ENCODE data around the gene SDK2.

Gene SDK2

GRCh38 chr17:73641826-73642600, 2.2 kb downstream of the SDK2 start:
- Histone ChIP-seq H3K27ac (ENCODE audit: low read length) (no peak overlapping the region), H3K4me3 (ENCODE audit: low read length) (peak overlapping the region; percentile 81; the same call in 1 of the 2 replicates), H3K9me3 (ENCODE audit: insufficient read depth, low read depth, low read length) (no peaks in the 10 kb centered on the region), H3K36me3 (ENCODE audit: insufficient read depth, low read depth, low read length) (no peaks in the 10 kb centered on the region), H3K4me1 (ENCODE audit: insufficient read depth, low read length) (peaks cover 9% of the 10 kb centered on the region), H3K9ac (ENCODE audit: low read depth, low read length) (no peak overlapping the region), H3K27me3 (ENCODE audit: insufficient read depth, low read length) (peaks cover 56% of the 10 kb centered on the region)

DNA sequence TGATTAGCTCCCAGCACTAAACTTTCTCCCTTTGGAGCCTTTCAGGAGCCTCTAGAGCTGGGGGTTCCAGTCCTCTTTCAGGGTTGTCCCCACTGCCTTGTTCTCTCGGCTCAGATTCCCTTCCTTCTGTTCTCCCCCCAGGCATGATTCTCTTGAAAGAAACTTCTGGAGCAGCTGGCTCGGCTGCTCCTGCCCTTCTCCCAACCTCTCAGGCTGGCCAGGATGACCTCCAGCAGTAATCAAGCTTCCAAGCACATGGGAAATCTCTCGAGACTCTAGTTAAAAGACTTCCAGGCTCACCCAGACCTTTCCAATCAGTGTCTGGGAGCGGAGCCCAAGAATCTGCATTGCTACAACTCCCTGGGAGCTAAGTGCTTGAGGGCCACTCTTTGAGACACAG, 3.6 kb downstream of the SDK2 start:
- Histone ChIP-seq H3K9me3 (ENCODE audit: insufficient read depth, low read depth, low read length) (no peaks in the 10 kb centered on the region), H3K27me3 (ENCODE audit: insufficient read depth, low read length) (peaks cover 43% of the 10 kb centered on the region), H3K36me3 (ENCODE audit: insufficient read depth, low read depth, low read length) (no peaks in the 10 kb centered on the region), H3K9ac (ENCODE audit: low read depth, low read length) (no peak overlapping the region), H3K27ac (ENCODE audit: low read length) (no peak overlapping the region), H3K4me3 (ENCODE audit: low read length) (no peak overlapping the region), H3K4me1 (ENCODE audit: insufficient read depth, low read length) (peaks cover 9% of the 10 kb centered on the region)

- Histone ChIP-seq H3K27me3 (ENCODE audit: insufficient read depth, low read length) (peaks cover 38% of the 10 kb centered on the region), H3K36me3 (ENCODE audit: insufficient read depth, low read depth, low read length) (no peaks in the 10 kb centered on the region), H3K4me3 (ENCODE audit: low read length) (no peak overlapping the region)
These were observed 4.3 kb downstream of the SDK2 start for GRCh38 chr17:73639932-73640331.

GRCh38 chr17:73639322-73639721, 4.9 kb downstream of the SDK2 start:
- Histone ChIP-seq H3K4me1 (ENCODE audit: insufficient read depth, low read length) (peaks cover 9% of the 10 kb centered on the region), H3K9ac (ENCODE audit: low read depth, low read length) (no peak overlapping the region), H3K27me3 (ENCODE audit: insufficient read depth, low read length) (peaks cover 36% of the 10 kb centered on the region), H3K27ac (ENCODE audit: low read length) (no peak overlapping the region), H3K36me3 (ENCODE audit: insufficient read depth, low read depth, low read length) (no peaks in the 10 kb centered on the region), H3K9me3 (ENCODE audit: insufficient read depth, low read depth, low read length) (no peaks in the 10 kb centered on the region), H3K4me3 (ENCODE audit: low read length) (no peak overlapping the region)

More at GRCh38 chr17:73639932-73640331, 4.3 kb downstream of the SDK2 start:
- Histone ChIP-seq H3K4me1 (ENCODE audit: insufficient read depth, low read length) (peaks cover 9% of the 10 kb centered on the region), H3K27ac (ENCODE audit: low read length) (no peak overlapping the region), H3K9me3 (ENCODE audit: insufficient read depth, low read depth, low read length) (no peaks in the 10 kb centered on the region), H3K9ac (ENCODE audit: low read depth, low read length) (no peak overlapping the region)

DNA sequence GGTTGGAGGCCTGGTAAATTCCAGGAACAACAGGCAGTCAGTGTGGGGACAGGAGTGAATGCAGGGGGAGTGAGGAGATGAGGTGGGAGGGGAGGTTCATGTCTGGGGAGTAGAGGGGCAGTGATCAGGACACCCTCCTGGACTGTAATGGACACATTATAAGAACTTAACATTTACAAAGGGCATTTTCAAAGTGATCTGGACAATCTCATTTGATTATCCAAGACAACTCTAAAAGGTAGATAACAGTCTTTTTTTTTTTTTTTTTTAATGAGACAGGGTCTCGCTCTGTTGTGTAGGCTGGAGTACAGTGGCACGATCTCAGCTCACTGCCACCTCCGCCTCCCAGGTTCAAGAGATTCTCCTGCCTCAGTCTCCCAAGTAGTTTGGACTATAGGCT, 5.7 kb downstream of the SDK2 start:
- Histone ChIP-seq H3K36me3 (ENCODE audit: insufficient read depth, low read depth, low read length) (no peaks in the 10 kb centered on the region), H3K4me3 (ENCODE audit: low read length) (no peak overlapping the region), H3K27ac (ENCODE audit: low read length) (no peak overlapping the region), H3K9ac (ENCODE audit: low read depth, low read length) (no peak overlapping the region), H3K9me3 (ENCODE audit: insufficient read depth, low read depth, low read length) (no peaks in the 10 kb centered on the region), H3K27me3 (ENCODE audit: insufficient read depth, low read length) (peaks cover 28% of the 10 kb centered on the region), H3K4me1 (ENCODE audit: insufficient read depth, low read length) (peaks cover 9% of the 10 kb centered on the region)

- Histone ChIP-seq H3K4me3 (ENCODE audit: low read length) (no peak overlapping the region), H3K36me3 (ENCODE audit: insufficient read depth, low read depth, low read length) (no peaks in the 10 kb centered on the region), H3K27me3 (ENCODE audit: insufficient read depth, low read length) (peaks cover 22% of the 10 kb centered on the region), H3K4me1 (ENCODE audit: insufficient read depth, low read length) (peaks cover 9% of the 10 kb centered on the region), H3K27ac (ENCODE audit: low read length) (no peak overlapping the region), H3K9me3 (ENCODE audit: insufficient read depth, low read depth, low read length) (no peaks in the 10 kb centered on the region), H3K9ac (ENCODE audit: low read depth, low read length) (no peak overlapping the region)
These were observed 6.4 kb downstream of the SDK2 start for GRCh38 chr17:73637866-73638265.

GRCh38 chr17:73635101-73635817, 9.0 kb downstream of the SDK2 start:
- Histone ChIP-seq H3K9ac (ENCODE audit: low read depth, low read length) (no peak overlapping the region), H3K36me3 (ENCODE audit: insufficient read depth, low read depth, low read length) (no peaks in the 10 kb centered on the region), H3K4me1 (ENCODE audit: insufficient read depth, low read length) (no peaks in the 10 kb centered on the region), H3K4me3 (ENCODE audit: low read length) (no peak overlapping the region), H3K27me3 (ENCODE audit: insufficient read depth, low read length) (no peaks in the 10 kb centered on the region; the same call in 1 of the 2 replicates), H3K9me3 (ENCODE audit: insufficient read depth, low read depth, low read length) (no peaks in the 10 kb centered on the region), H3K27ac (ENCODE audit: low read length) (no peak overlapping the region)

- Histone ChIP-seq H3K36me3 (ENCODE audit: insufficient read depth, low read depth, low read length) (no peaks in the 10 kb centered on the region), H3K27me3 (ENCODE audit: insufficient read depth, low read length) (no peaks in the 10 kb centered on the region), H3K4me1 (ENCODE audit: insufficient read depth, low read length) (no peaks in the 10 kb centered on the region), H3K4me3 (ENCODE audit: low read length) (no peak overlapping the region), H3K9me3 (ENCODE audit: insufficient read depth, low read depth, low read length) (no peaks in the 10 kb centered on the region), H3K27ac (ENCODE audit: low read length) (no peak overlapping the region), H3K9ac (ENCODE audit: low read depth, low read length) (no peak overlapping the region)
These were observed 9.6 kb downstream of the SDK2 start for GRCh38 chr17:73634629-73635028.

DNA sequence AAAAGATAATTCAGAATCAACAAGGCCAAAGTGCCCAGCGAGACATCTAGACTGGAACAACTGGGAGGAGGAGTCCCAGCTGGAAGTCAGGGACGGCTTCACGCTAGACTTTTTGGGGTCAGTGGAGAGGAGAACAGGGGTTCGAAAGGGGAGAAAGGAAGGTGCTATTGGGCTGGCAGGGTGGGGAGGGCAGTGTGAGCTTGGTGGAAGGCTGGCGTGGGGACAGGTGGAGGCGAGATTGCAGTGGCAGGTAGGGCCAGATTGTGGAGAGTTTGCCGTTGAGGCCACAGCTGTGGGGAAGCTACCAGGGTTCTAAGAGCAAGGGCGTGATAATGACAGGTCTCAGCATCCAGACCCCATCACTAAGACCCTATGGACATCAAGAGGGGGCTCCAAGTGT, 10.5 kb downstream of the SDK2 start:
- H3K36me3 ChIP-seq (ENCODE audit: insufficient read depth, low read depth, low read length), result no peaks in the 10 kb centered on the region
- H3K9me3 ChIP-seq (ENCODE audit: insufficient read depth, low read depth, low read length), result no peaks in the 10 kb centered on the region
- H3K27me3 ChIP-seq (ENCODE audit: insufficient read depth, low read length), result no peaks in the 10 kb centered on the region
- H3K4me1 ChIP-seq (ENCODE audit: insufficient read depth, low read length), result no peaks in the 10 kb centered on the region
- H3K4me3 ChIP-seq (ENCODE audit: low read length), result no peak overlapping the region
- H3K27ac ChIP-seq (ENCODE audit: low read length), result no peak overlapping the region
- no peak overlapping the region for H3K9ac ChIP-seq (ENCODE audit: low read depth, low read length)

DNA sequence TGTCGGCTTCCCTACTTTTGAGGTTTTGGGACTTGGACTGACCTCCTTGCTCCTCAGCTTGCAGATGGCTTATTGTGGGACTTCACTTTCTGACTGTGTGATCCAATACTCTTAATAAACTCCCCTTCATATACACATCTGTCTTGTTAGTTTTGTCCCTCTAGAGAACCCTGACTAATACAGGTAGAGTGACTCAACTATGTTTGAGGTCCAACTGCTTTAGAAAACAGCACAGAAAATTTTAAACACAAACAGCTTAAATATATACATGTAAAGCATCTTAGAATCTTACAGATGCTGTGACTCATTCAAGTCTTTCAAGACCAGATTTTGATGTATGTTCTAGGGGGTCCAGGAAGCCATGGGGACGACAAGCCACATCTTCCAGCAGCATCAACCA, 11.7 kb downstream of the SDK2 start:
- Histone ChIP-seq H3K4me1 (ENCODE audit: insufficient read depth, low read length) (no peaks in the 10 kb centered on the region), H3K4me3 (ENCODE audit: low read length) (no peak overlapping the region), H3K36me3 (ENCODE audit: insufficient read depth, low read depth, low read length) (no peaks in the 10 kb centered on the region), H3K9me3 (ENCODE audit: insufficient read depth, low read depth, low read length) (no peaks in the 10 kb centered on the region), H3K27me3 (ENCODE audit: insufficient read depth, low read length) (no peaks in the 10 kb centered on the region), H3K27ac (ENCODE audit: low read length) (no peak overlapping the region), H3K9ac (ENCODE audit: low read depth, low read length) (no peak overlapping the region)

GRCh38 chr17:73630965-73631595, 13.2 kb downstream of the SDK2 start:
- H3K27me3 ChIP-seq (ENCODE audit: insufficient read depth, low read length), result no peaks in the 10 kb centered on the region
- H3K9me3 ChIP-seq (ENCODE audit: insufficient read depth, low read depth, low read length), result no peaks in the 10 kb centered on the region
- H3K36me3 ChIP-seq (ENCODE audit: insufficient read depth, low read depth, low read length), result no peaks in the 10 kb centered on the region
- peaks cover 3% of the 10 kb centered on the region; the same call in 1 of the 2 replicates for H3K4me1 ChIP-seq (ENCODE audit: insufficient read depth, low read length)
- H3K4me3 ChIP-seq (ENCODE audit: low read length), result no peak overlapping the region
- H3K9ac ChIP-seq (ENCODE audit: low read depth, low read length), result no peak overlapping the region
- H3K27ac ChIP-seq (ENCODE audit: low read length), result no peak overlapping the region
